H9 (cell line): ENCODE measurements around the gene RUNDC3A. TPM values are rescaled to one million over a fixed set of nuclear protein-coding genes. Genes with fewer than 3 reads are reported as not detected.
A peak's percentile ranks its signal among the peaks of the same experiment; 100 is the strongest.

Source experiments
- DNase-seq: peaks from one replicate; pipeline ENCODE4 v3.0.0-alpha.2; 2017
- H2AFZ ChIP-seq: one replicate; pipeline ENCODE4 v1.6.1; 2013; ENCODE audit warnings: mild to moderate bottlenecking, low read length, control low read depth, moderate library complexity
- H2AK5ac ChIP-seq: 2 replicates; pipeline ENCODE4 v1.6.1; 2013; ENCODE audit warnings: low read length, control low read depth, mixed read lengths; ENCODE audit not compliant: insufficient read length
- H2BK120ac ChIP-seq: one replicate; pipeline ENCODE4 v1.6.1; 2013; ENCODE audit warnings: low read depth, mild to moderate bottlenecking, low read length, control low read depth, inconsistent platforms; ENCODE audit not compliant: poor library complexity, severe bottlenecking
- H2BK12ac ChIP-seq: 2 replicates; pipeline ENCODE4 v1.6.1; 2013; ENCODE audit warnings: low read length, control low read depth, mixed read lengths, low read depth; ENCODE audit not compliant: insufficient read length
- H2BK15ac ChIP-seq: 2 replicates; pipeline ENCODE4 v1.6.1; 2013; ENCODE audit warnings: low read depth, low read length, control low read depth
- H2BK20ac ChIP-seq: one replicate; pipeline ENCODE4 v1.6.1; 2013; ENCODE audit warnings: low read depth, mild to moderate bottlenecking, low read length, control low read depth, inconsistent platforms; ENCODE audit not compliant: poor library complexity, severe bottlenecking
- H2BK5ac ChIP-seq: 2 replicates; pipeline ENCODE4 v1.6.1; 2013; ENCODE audit warnings: low read length, control low read depth, mixed read lengths; ENCODE audit not compliant: insufficient read length
- H3K14ac ChIP-seq: 2 replicates; pipeline ENCODE4 v1.6.1; 2013; ENCODE audit warnings: low read length, control low read depth; ENCODE audit not compliant: insufficient read depth
- H3K18ac ChIP-seq: 2 replicates; pipeline ENCODE4 v1.6.1; 2013; ENCODE audit warnings: low read depth, mild to moderate bottlenecking, mixed read lengths, low read length, control low read depth; ENCODE audit not compliant: insufficient read length
- H3K23ac ChIP-seq: 2 replicates; pipeline ENCODE4 v1.6.1; 2013; ENCODE audit warnings: low read length, control low read depth, mixed read lengths, low read depth; ENCODE audit not compliant: insufficient read length
- H3K23me2 ChIP-seq: 2 replicates; pipeline ENCODE4 v1.6.1; 2013; ENCODE audit warnings: low read depth, mild to moderate bottlenecking, mixed read lengths, low read length, control low read depth; ENCODE audit not compliant: insufficient read length, poor library complexity, severe bottlenecking
- H3K27ac ChIP-seq: 2 replicates; pipeline ENCODE4 v1.5.1; 2013; ENCODE audit warnings: low read length, control low read depth, mixed read lengths, low read depth; ENCODE audit not compliant: insufficient read length
- H3K27me3 ChIP-seq: 2 replicates; pipeline ENCODE4 v1.6.1; 2013; ENCODE audit warnings: low read length, control low read depth, inconsistent platforms; ENCODE audit not compliant: insufficient read depth
- H3K4ac ChIP-seq: 2 replicates; pipeline ENCODE4 v1.6.1; 2013; ENCODE audit warnings: low read depth, mild to moderate bottlenecking, control low read depth, inconsistent platforms, low read length, moderate library complexity
- H3K4me1 ChIP-seq: 2 replicates; pipeline ENCODE4 v1.6.1; 2013; ENCODE audit warnings: low read length, control low read depth, inconsistent platforms; ENCODE audit not compliant: insufficient read depth
- H3K4me2 ChIP-seq: 2 replicates; pipeline ENCODE4 v1.6.1; 2013; ENCODE audit warnings: low read length, control low read depth, mixed read lengths; ENCODE audit not compliant: insufficient read length, insufficient read depth
- H3K56ac ChIP-seq: 2 replicates; pipeline ENCODE4 v1.6.1; 2013; ENCODE audit warnings: low read depth, mild to moderate bottlenecking, mixed read lengths, low read length, control low read depth; ENCODE audit not compliant: insufficient read length
- H3K79me1 ChIP-seq: 2 replicates; pipeline ENCODE4 v1.6.1; 2013; ENCODE audit warnings: low read depth, mild to moderate bottlenecking, moderate library complexity, low read length, control low read depth, inconsistent platforms; ENCODE audit not compliant: insufficient read depth, poor library complexity, severe bottlenecking
- H3K79me2 ChIP-seq: 2 replicates; pipeline ENCODE4 v1.6.1; 2013; ENCODE audit warnings: low read length, control low read depth, inconsistent platforms; ENCODE audit not compliant: insufficient read depth
- H3K9ac ChIP-seq: 2 replicates; pipeline ENCODE4 v1.6.1; 2013; ENCODE audit warnings: low read length, control low read depth, mixed read lengths; ENCODE audit not compliant: insufficient read length; ENCODE audit errors: extremely low read depth
- H3K9me3 ChIP-seq: one replicate; pipeline ENCODE4 v1.6.1; 2013; ENCODE audit warnings: low read depth, low read length, inconsistent platforms; ENCODE audit not compliant: control insufficient read depth
- H3T11ph ChIP-seq: one replicate; pipeline ENCODE4 v1.6.1; 2013; ENCODE audit warnings: mild to moderate bottlenecking, low read length, control low read depth, inconsistent platforms
- H4K20me1 ChIP-seq: one replicate; pipeline ENCODE4 v1.6.1; 2013; ENCODE audit not compliant: control insufficient read depth, insufficient read length, insufficient read depth
- H4K5ac ChIP-seq: 2 replicates; pipeline ENCODE4 v1.6.1; 2013; ENCODE audit warnings: low read depth, mild to moderate bottlenecking, mixed read lengths, low read length, control low read depth; ENCODE audit not compliant: insufficient read length
- H4K8ac ChIP-seq: replicated peaks from 2 replicates; pipeline ENCODE4 v1.6.1; 2013; ENCODE audit warnings: low read length, control low read depth, mixed read lengths, low read depth; ENCODE audit not compliant: insufficient read length
- H4K91ac ChIP-seq: 2 replicates; pipeline ENCODE4 v1.6.1; 2013; ENCODE audit warnings: low read depth, mild to moderate bottlenecking, moderate library complexity, mixed read lengths, low read length, control low read depth; ENCODE audit not compliant: insufficient read length
- H3K27ac Mint-ChIP-seq, 3 experiments: 2 replicates in 2 of 3; 3 replicates in 1 of 3; pipeline ENCODE4 v1.8.0; 2020 to 2021; ENCODE audit warnings: mixed read lengths in 3 of 3, mild to moderate bottlenecking in 1 of 3, moderate library complexity in 1 of 3
- H3K27me3 Mint-ChIP-seq: 2 replicates; pipeline ENCODE4 v1.8.0; 2021; ENCODE audit warnings: low read depth, mild to moderate bottlenecking, moderate library complexity, mixed read lengths
- H3K36me3 Mint-ChIP-seq, 3 experiments: 2 replicates in 2 of 3; 3 replicates in 1 of 3; pipeline ENCODE4 v1.8.0; 2020 to 2021; ENCODE audit warnings: low read depth in 3 of 3, mixed read lengths in 3 of 3; ENCODE audit not compliant: insufficient read depth in 1 of 3
- H3K4me1 Mint-ChIP-seq, 2 experiments: 2 replicates each; pipeline ENCODE4 v1.8.0; 2020; ENCODE audit warnings: mixed read lengths in 2 of 2
- H3K4me3 Mint-ChIP-seq, 2 experiments: 2 replicates in 1 of 2; 3 replicates in 1 of 2; pipeline ENCODE4 v1.8.0; 2020 to 2021; ENCODE audit warnings: mild to moderate bottlenecking in 2 of 2, mixed read lengths in 2 of 2, moderate library complexity in 1 of 2
- H3K9me3 Mint-ChIP-seq, 2 experiments: 2 replicates in 1 of 2; 3 replicates in 1 of 2; pipeline ENCODE4 v1.8.0; 2020; ENCODE audit warnings: mild to moderate bottlenecking in 2 of 2, mixed read lengths in 2 of 2, moderate library complexity in 1 of 2
- CTCF ChIP-seq: fragments of 200-600 bp; sonication (generic); conservative IDR thresholded peaks from 3 replicates; pipeline ENCODE4 v1.8.0; 2021; ENCODE audit warnings: antibody characterized with exemption, mild to moderate bottlenecking
- WGBS: extraction: QIAGEN DNeasy Blood & Tissue Kit; methylation state at CpG from one replicate; pipeline ENCODE4 v1.1.7; 2013; ENCODE audit warnings: missing lambda C conversion rate, low lambda C conversion rate, mixed read lengths; ENCODE audit not compliant: insufficient read length; ENCODE audit errors: extremely low coverage; 5-methylcytosine and 5-hydroxymethylcytosine counted together
- total RNA-seq: library from RNA; stranded (reverse); gene quantifications from 2 replicates; pipeline ENCODE4 v1.2.1, GENCODE V29; 2021

RUNDC3A gene
- total RNA-seq, 1 experiment from 2014 or later, result 3.8 TPM

DNA sequence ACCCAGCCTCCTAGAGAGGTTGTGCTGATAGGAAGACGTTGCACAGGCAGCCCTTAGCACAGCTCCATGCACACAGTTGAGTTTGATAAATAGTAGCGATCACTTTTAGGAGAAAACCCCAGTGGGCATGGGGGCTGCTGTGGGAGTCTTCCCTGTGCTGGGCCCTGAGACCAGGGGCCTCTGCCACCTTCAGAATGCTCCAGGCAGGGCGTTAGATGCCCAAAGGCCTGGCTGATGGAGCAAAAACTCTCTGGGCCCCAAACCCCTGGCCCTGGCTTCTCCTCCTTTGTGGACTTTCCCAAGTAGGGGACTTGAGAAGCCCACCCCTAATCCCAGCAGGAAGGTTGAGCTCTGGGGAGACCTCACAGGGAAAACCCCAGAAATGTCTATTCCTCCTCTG is 26.1 kb upstream of the RUNDC3A start:
- Mint-ChIP-seq H3K9me3 (no peaks in the 10 kb centered on the region), H3K27me3 (peaks cover 3% of the 10 kb centered on the region), H3K36me3 (no peaks in the 10 kb centered on the region), H3K4me1 (peaks cover 13 to 24% of the 10 kb centered on the region in 2 experiments), H3K27ac (peak overlapping the region in 1 of 3 experiments; percentile 65; a peak in 1 of 7 replicates), H3K4me3 (no peak overlapping the region)
- Histone ChIP-seq H4K5ac (no peak overlapping the region), H3K23ac (no peak overlapping the region), H3K23me2 (no peaks in the 10 kb centered on the region), H2BK120ac (no peak overlapping the region), H2BK15ac (no peak overlapping the region), H4K91ac (no peak overlapping the region), H4K20me1 (no peaks in the 10 kb centered on the region), H2AFZ (no peak overlapping the region), H3K14ac (no peak overlapping the region), H3K79me2 (no peaks in the 10 kb centered on the region), H3K27ac (no peak overlapping the region), H3K9ac (no peak overlapping the region), H3K27me3 (no peaks in the 10 kb centered on the region), H3K79me1 (no peaks in the 10 kb centered on the region), H2BK12ac (no peak overlapping the region), H4K8ac (no peak overlapping the region), H2AK5ac (no peak overlapping the region), H3K18ac (no peak overlapping the region), H3K56ac (no peak overlapping the region), H3T11ph (no peak overlapping the region), H3K4me1 (peaks cover 8% of the 10 kb centered on the region; the same call in 1 of the 2 replicates), H2BK20ac (no peak overlapping the region), H3K9me3 (no peaks in the 10 kb centered on the region), H3K4ac (no peak overlapping the region), H2BK5ac (no peak overlapping the region), H3K4me2 (no peak overlapping the region)
- no peak for TF ChIP-seq CTCF
- WGBS, result no CpG with 5 or more reads among the region's 3 CpGs
- no peak for DNase-seq
